ENCODE measurements around the gene CHST7.

CHST7 gene

DNA sequence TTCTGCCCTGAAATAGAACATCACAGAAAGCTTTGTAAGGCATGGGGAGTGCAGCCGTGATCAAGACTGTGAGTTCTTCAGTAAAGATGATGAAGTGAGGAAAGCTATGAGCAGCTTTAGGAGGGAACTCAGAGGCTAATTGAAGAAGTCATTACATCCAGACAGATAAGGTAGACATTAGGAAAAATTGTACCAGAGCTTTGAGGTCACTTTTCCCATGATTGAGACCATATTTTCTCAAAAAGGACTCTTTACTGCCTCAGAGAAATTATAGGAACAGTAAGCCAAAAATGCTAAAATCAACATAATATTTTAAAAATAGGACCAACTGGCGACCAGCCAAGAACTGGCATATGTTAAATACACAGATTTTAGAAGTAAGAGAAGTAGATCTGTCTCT is 11.2 kb downstream of the CHST7 start:
- DNase-seq (ENCODE audit: insufficient read length, low spot score) (no peak), FAIRE-seq (no peak)
- TF ChIP-seq, protein P1, sequence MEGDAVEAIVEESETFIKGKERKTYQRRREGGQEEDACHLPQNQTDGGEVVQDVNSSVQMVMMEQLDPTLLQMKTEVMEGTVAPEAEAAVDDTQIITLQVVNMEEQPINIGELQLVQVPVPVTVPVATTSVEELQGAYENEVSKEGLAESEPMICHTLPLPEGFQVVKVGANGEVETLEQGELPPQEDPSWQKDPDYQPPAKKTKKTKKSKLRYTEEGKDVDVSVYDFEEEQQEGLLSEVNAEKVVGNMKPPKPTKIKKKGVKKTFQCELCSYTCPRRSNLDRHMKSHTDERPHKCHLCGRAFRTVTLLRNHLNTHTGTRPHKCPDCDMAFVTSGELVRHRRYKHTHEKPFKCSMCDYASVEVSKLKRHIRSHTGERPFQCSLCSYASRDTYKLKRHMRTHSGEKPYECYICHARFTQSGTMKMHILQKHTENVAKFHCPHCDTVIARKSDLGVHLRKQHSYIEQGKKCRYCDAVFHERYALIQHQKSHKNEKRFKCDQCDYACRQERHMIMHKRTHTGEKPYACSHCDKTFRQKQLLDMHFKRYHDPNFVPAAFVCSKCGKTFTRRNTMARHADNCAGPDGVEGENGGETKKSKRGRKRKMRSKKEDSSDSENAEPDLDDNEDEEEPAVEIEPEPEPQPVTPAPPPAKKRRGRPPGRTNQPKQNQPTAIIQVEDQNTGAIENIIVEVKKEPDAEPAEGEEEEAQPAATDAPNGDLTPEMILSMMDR (IDR thresholded peaks at IDR 0.05; ENCODE audit: insufficient read depth, missing control alignments) = no peak

DNA sequence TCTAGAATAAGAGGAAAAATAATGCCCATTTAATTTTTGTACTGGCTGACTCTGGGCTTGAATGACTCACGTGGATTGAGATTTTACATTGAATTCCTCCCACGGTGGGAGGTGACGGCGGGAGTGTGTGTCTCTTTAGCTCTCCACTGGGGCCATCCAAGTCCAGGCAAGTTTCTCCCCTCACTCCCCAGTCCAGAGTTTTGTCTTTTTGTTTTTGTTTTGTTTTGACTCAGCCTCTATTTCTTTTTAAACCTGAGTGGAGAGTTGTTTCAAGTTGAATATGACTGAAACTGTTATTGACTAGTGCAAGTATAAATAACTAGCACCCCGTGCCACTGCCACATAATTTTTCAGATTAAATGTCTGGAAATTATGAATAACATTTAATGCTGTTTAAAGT is 13.6 kb downstream of the CHST7 start:
- TF ChIP-seq, protein P1 (IDR thresholded peaks at IDR 0.05; ENCODE audit: insufficient read depth, missing control alignments) = no peak
- no peak for DNase-seq (ENCODE audit: insufficient read length, low spot score)
- no peak for FAIRE-seq

DNA sequence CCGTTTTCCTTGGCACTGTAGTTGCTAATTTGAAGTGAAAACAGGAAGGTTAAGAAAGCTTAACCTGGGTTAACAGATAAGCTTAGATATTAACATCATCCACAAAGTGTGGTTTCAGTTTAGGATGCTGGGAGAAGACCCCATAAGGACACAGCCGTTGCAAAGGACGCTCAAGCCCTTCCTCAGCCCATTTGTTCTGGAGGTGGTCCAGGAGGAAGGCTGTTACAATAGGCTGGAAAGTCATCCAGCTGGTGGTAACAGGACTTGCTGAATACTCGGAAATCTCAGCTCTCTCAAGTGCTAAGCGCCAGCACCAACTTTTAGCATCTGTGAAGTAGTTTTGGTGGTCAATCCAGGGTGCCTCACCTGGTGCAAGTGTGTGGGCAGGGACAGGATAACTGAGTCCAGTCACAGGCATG is 14.2 kb downstream of the CHST7 start:
- no peak for DNase-seq (ENCODE audit: insufficient read length, low spot score)
- no peak for FAIRE-seq
- TF ChIP-seq, protein P1 (IDR thresholded peaks at IDR 0.05; ENCODE audit: insufficient read depth, missing control alignments) = no peak

DNA sequence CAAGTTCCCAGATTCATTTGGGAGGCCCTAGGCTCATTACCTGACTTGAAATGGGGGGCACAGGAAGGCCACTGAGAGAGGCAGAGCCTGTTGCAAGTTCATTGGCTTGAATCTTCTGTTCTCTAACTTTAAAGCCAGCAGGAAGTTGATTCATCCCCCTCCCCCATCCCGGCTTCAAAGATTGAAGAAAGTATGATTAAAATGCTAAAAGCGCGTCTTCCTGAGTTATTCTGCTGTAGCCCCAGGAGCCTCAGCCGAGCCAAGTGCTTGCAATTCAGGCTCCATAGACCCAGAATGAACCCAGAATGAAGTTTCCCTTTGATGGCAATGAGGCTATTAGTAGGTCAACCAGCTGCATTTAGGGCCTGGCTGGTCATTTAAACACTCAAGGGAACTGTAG is 14.7 kb downstream of the CHST7 start:
- TF ChIP-seq, protein P1 (IDR thresholded peaks at IDR 0.05; ENCODE audit: insufficient read depth, missing control alignments) = no peak
- no peak for FAIRE-seq
- DNase-seq (ENCODE audit: insufficient read length, low spot score) = no peak

DNA sequence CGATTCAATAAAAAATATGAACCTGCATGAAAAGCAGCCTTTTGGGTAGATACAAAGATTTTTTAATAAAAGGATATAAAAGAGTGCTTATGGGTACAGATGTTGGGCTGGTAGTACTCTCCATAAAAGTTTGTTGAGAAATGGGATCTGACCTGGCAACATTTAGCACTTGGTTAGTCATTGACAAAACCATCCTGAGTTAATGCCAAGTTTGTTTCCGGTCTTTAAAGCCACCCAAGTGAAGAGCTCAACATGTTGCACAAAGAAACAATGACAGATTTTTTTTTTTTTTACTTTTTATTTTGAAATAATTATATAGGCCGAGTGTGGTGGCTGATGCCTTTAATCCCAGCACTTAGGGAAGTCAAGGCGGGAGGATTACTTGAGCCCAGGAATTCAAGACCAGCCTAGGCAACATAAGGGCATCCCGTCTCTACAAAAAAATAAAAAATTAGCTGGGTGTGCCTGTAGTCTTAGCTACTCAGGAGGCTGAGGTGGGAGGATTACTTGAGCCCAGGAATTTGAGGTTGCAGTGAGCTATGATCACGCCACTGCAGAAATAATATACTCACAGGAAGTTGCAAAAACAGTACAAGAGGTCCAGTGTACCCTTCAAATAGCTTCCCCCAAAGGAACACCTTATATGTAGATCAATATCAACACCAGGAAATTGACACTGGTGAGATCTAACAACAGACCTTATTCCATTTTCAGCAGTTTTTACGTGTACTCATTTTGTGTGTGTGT is 16.6 kb downstream of the CHST7 start:
- DNase-seq (ENCODE audit: insufficient read length, low spot score) (no peak), FAIRE-seq (no peak)
- TF ChIP-seq, protein P1 (IDR thresholded peaks at IDR 0.05; ENCODE audit: insufficient read depth, missing control alignments) = no peak

DNA sequence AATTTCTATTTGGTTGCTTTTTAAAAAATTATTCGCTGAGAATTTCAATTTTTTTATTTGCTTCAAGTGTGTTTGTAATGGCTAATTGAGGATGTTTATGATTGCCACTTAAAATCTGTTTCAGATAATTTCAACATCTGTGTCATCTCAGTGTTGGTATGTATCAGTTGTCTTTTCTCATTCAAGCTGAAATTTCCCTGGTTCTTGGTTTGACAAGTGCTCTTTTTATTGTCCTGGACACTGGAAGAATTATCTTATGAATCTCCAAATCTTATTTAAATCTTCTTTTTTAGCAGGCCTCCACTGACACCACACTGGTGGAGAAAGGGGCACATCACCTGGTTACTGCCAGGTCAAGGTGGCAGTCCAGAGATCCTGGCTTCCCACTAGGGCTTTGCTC is 21.5 kb downstream of the CHST7 start:
- TF ChIP-seq, protein P1 (IDR thresholded peaks at IDR 0.05; ENCODE audit: insufficient read depth, missing control alignments) = no peak
- no peak for DNase-seq (ENCODE audit: insufficient read length, low spot score)
- no peak for FAIRE-seq

DNA sequence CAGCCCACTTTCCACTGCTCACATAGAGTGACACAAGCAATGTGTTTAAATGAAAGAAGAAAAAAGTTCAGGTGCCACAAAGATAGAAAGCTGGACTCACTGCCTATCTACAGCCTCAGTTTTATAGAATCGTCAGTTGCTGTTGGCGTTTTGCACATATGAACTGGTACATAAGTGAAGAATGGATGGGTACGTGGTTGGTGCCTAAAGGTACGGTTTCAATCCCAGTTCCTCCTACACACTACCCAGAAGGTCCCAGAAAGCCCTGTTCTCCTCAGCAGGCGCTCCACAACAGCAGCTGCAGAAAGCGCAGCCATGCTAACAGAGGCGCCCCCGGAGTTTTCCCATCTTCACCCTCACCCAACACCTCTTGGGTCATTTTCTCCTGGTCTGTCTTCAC is 23.6 kb downstream of the CHST7 start:
- no peak for DNase-seq (ENCODE audit: insufficient read length, low spot score)
- FAIRE-seq = no peak
- TF ChIP-seq, protein P1 (IDR thresholded peaks at IDR 0.05; ENCODE audit: insufficient read depth, missing control alignments) = no peak
